Stimulated activated CD8-positive, alpha-beta memory T cell treated with anti-CD3 and anti-CD28 coated beads, Interleukin-12 subunit alpha, Interleukin-12 subunit beta, amount 100 ng/mL, for 4 hours (primary cell): ENCODE data around the gene PTGDS.

Experiments
- DNase-seq: peaks from one replicate; pipeline ENCODE4 v3.0.0-alpha.2; 2020; ENCODE audit warnings: low read depth

PTGDS gene

DNA sequence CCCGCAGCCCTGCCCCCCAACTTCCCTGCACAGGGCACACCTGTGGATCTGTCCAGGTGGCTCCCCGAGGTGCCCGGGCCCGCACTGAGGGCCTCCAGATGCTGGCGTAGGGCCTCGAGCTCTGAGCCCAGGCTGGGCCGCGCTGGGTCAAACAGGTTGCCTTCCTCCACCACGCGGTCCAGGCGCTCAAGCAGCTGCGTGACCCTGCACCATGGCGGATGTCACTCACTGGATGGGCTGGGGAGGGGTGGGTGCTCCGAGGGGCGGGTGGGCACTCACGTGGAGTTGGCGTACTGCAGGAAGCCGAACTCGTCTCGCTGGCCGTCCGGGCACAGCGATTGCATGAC lies 45.3 kb downstream of the PTGDS start:
- DNase-seq, result no peak

DNA sequence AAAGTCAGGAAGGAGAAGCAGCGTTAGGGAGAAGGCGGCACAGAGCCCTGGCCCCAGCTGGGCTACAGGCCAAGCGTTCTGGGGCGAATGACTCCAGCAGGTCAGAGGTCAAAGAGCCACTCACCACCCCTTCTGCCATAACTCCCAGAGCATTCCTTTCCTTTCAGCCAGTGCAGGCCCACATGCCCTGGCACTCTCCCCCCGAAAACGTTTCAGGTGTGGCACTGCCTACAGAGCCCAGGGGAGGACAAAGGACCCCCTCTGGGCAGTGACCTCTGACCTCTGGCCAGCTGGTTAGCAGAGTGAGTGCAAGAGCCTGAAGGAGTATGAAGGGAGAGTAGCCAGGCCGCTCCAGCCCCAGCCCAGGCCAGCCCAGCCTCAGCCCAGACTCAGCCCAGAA lies 45.9 kb downstream of the PTGDS start:
- no peak for DNase-seq

DNA sequence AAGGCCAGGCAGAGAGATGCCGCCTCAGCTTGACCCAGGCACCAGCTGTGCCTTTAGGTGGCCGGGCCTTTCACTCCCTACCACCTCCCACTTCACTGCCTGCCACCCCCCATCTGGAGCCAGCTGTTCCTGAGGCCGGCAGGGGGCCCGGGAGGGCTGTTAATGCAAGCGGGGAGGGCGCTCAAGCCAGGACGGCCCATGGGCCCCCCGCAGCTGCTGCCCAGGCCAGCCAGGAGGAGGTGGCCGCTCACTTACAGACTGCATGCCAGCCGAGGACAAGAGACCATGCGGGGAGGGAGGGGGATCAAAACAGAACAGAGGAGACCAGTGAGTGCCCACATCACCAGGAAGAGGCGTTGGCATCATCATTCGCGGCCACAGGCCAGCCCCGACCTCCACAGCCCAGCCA lies 46.3 kb downstream of the PTGDS start:
- DNase-seq, result no peak

DNA sequence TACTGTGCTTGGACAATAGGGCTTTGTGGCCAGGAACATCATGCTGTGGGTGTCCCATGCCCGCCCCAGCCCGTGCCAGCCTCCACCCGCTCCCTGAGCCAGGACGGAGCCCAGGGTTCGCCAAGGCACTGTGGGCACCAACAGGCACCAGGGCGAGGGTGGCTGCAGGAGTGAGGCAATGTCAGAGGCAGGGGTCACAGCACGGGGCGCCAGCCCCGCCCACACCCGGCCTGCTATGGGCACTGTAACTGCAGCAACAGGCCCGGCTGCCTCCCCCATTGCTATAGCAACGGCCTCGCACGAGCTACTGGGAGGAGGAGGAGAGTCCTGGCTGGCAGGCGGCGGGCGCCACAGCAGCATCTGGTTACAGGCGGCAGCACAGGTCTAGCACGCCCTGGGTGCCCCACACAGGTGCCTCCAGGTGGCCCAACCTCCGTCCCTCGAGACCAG lies 48.2 kb downstream of the PTGDS start:
- no peak for DNase-seq

DNA sequence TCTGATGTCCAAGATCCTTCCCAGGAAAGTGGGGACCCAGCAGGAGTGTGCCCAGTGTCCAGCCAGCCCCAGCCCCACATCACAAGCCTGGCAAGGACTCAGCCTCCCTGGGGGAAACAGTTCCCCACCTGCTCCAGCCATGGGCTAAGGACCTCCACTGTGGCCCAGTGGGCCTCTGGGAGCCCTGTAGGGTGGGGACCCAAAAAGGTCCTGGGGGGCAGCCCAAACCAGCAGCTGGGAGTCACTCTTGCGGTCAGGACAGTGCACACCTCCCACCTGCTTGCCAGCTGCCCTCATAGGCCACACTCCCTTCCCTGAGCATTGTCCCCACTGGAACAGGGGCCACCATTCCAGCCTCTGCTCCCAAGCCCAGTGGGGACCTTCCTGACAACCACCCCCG lies 49.1 kb downstream of the PTGDS start:
- DNase-seq, result no peak

DNA sequence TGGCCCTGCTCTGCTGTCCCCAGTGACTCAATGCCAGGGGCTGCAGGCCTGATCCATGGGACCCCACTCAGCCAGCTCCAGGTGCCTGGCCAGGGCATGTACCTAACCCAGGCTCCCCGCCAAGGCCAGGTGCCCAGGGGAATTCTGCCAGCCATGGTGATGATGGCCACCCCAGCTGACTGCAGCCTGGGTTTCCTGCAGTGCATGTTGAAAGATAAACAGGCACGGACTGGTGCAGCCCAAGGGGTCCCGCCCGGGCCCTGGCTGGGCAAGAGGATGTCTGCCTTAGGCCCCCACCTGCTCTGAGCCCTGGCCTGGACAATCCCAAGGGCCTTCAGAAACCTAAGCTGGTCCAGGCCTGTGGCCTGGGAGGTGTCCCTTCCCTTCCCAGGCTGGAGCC lies 49.5 kb downstream of the PTGDS start:
- no peak for DNase-seq

DNA sequence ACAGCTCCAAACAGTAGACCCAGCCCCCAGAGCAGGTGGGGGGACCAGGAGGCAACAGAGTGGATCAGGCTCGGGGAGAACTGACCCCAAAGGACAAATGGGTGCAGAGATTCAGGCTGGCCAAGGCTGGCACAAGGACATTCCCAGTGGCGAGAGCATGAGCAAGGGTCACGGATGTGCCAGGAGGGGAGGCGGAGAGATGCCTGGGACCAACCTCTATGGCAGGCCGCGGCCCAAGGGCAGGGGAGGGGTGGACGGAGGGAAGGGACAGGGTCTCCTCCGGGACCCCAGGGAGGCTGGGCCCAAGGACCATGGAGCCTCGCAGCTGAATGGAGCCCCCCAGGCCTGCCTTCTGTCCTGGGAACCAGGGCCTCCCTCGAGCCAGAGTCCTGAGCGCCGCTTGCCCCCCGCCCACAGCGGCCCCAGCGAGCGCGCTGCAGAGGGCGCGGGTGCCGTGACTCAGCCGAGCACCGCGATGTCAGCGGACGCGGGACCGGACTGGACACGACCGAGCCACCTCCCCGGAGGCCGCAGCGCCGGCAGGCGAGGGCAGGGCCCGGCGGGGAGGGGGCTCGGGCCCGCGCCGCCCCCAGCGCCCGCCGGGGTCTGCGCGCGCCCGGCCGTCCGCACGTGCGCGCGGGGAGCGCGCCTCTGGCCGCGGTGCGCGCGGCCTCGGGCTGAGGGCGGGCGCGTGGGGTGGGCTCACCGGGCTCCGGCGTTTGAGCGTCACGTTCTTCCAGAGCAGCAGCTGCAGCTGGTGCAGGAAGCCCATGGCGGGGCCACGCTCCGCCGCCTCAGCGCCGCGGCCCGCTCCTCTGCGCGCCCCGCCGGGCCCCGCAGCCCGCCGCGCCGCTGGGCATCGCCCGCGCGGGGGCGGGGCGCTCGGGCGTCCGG lies 50.3 kb downstream of the PTGDS start, which contains the start of gene ABCA2:
Gene ABCA2, minus strand, starts transcription at position 869 of the 894 bp plus-strand sequence. Its CDS starts 97 bp downstream, at position 772.
- DNase-seq, result no peak

DNA sequence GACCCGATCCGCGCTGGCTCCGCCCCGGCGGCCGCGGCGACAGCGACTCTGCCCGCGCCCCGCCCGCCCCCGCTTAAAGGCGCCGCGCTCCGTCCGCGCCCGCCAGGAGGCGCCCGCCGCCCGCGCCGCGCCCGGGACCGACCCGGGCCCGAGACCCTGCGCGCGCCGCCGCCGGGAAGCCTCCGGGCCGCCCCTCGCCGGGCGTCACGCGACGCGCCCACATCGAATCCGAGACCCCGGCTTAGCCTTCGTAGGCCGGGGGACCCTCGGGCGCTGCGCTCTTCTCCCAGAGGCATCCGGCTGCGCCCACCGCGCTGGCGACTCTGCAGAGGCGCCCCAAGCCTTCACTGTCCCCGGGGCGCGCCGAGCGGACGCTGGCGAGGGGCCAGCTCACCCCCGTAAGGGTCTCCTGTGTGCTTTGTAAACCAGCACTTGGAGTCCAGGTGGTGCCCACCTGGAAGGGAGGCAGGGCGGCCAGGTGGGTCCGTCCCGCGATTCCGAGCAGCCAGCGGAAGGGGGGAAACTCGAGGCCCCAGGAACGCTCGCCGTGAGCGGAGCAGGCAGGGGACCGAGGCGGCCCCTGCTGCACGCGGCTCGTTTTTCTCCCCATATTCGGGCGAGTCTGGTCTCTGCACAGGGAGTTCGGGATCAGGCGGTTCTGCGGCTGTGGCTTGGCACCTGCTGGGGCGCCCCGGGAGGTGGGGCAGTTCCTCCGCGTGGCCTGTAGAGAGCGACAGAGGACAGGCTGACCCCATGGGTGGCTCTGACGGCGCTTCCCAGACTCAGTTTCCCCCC lies 51.2 kb downstream of the PTGDS start:
- peak; percentile 49 for DNase-seq

DNA sequence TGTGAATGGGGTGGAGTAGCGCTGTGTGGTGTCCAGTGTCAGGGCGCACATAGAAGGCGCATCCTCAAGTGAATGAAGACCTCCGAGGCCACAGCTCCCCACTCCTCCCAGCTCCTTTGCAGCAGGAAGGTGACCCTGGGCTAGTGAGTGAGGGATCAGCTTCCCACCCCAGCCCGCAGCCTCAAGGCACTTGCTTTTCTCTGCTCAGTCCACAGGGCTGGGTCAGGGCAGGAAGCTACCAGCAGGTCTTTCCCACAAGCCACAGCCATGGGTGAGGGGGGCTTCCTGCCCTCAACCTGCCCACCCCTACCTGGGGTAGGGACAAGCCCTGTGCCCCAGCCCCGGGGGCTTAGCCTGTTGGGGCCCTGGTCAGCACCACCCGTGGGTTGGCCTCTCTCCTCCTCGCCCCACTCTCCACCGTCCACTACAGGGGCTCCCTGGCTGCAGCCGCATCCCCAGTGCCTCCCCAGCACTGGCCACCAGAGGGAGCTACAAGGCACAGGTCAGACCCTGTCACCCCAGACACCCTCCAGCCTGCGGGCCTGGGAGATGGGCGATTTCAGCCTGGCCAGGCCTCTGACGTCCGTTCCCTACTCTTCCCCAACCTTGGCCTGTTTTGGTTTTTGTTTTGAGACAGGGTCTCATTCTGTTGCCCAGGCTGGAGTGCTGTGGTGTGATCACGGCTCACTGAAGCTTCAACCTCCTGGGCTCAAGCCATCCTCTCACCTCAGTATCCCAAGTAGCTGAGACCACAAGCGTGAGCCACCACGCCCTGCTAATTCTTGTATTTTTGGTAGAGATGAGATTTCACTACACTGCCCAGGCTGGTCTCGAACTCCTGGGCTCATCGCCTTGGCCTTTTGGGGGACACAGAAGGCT lies 52.0 kb downstream of the PTGDS start:
- peak; percentile 48 for DNase-seq

DNA sequence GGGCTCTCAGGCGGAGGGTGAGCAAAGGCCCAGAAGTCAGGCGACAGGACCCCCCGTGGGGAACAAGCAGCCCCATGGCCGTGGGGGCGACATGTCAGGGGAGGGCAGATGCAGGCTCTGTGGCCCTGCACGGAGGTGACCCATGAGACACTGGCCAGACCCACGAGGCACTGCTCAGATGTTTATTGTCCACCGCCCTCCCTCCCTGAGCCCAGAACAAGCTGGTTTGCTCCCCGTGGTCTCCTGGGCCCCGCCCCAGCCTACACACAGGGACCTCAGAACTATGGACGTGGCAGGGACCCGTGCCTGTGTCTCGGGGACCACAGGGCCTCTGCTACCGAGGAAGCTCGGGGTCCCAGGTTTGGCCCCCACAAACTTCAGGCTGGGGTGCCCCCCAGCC lies 52.7 kb downstream of the PTGDS start:
- no peak for DNase-seq

DNA sequence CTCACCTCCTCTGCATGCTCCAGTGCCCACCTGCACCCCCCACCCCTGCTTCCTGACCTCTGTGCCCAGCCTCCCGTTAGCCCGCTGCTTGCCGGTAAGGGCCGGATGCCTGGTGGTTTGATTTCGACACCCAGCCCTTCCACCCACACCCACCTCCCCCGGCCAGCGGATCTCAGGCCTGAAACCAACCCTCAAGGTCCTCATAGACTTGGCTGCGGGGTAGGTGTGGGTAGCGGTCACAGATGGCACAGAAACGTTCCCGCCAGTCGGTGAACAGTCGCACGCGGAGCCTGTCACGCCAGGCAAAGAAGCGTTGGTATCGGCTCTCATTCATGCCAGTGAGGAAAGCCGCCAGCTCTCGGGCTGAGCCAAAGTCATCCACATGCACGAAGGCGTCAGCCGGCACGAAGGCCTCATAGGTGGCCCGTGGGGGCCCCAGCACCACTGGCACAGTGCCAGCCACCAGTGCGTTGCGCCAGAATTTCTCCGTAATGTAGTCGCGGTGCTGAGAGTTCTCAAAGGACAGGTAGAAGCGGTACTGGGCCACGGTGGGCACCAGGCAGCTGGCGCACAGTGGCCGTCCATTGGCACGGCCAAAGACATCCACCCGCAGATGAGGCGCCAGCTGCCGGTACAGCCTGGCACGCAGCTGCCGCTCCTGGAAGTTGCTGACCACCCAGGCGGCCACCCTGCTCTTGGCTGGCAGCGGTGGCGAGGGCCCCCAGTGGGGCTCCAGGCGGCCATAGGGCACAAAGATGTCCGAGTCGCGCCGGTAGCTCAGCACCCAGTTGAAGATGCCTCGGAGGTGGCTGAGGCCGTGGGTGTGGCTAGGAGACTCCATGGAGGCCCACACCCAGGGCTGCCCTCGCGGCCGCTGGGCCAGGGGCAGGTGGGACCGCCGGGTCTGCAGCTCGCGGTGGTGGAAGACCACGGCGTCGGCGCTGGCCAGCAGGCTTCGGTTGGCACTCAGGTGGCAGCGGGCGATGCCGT lies 53.5 kb downstream of the PTGDS start:
- no peak for DNase-seq
